ENCODE data around the gene FTO. TPM values are rescaled to one million over a fixed set of nuclear protein-coding genes. Genes with fewer than 3 reads are reported as not detected.

FTO gene
- total RNA-seq, 1 donor from 2014 or later: 116 TPM

DNA sequence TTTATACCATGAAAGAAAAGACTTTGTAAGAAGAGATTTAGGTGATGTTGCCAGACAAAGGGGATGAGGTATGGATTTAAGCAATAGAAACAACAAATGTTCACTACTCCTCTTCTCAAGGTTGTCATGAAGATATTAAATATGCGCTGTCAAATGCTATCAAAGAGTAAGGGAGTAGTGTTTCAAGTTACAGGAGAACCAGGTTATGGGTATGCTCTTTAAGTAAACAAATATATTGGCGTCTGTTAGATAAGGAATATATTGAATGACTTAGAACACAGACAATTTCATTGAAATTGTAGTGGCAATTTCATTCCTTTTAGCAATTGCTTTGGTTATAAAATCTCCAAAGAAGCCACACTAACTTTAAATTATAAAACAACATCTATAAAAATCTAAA, 229.0 kb downstream of the FTO start:
- no peak for DNase-seq (ENCODE audit: low spot score)

DNA sequence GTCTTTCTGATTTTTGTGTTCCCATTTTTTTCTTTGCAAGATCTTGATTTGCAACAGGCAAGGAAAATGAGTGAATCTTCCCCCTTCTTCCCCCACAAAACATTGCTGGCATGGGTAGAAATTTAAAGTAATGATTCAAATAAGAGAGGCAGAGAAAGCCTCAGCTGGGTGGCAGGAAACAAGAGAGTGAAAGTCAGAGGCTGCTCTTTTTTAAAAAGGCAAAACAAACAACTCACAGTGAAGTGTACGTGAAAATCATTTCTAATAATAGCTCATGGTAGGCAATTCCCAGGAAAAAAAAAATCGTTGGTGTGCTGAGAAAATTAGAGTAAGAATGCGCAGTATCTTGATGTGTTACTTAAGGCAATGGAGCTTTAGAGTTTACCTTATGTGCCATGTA, 229.5 kb downstream of the FTO start:
- DNase-seq (ENCODE audit: low spot score): no peak

DNA sequence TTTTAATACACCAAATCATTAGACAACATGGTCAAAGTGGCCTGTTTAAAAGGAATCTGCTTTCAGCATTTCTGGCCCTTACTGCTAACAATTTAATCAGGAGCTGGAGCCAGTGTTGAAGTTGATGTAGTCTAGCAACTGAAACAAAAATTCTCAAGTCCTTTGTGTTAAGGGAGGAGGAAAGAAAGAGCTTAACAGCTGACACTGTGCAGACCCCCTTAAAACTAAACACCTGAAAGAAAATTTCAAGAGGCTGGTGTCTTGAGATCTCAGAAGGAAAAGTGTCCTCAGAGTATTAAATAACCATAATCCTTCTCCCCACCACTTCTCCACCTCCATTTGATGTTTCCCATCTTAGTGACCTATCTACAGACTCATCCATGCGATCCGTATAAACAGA, 232.1 kb downstream of the FTO start:
- DNase-seq (ENCODE audit: low spot score): no peak

DNA sequence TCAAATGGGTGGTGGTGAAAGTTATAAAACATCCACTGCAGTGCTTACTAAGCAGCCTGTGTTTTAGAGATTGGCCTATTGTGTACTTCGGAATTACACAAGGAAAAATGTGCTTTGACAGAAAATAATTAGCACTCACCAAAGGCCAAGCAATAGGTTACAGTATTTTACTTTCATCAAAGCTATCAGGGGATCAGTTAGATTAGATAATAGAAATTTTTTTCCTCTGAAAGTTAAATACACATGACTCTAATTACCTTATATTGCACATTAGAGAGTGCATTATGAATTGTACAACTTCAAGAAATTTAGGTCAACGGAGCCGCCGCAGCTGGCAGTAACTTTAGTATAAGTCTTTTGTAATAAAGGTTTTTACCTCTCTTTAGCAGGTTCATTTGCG, 232.6 kb downstream of the FTO start:
- no peak for DNase-seq (ENCODE audit: low spot score)

DNA sequence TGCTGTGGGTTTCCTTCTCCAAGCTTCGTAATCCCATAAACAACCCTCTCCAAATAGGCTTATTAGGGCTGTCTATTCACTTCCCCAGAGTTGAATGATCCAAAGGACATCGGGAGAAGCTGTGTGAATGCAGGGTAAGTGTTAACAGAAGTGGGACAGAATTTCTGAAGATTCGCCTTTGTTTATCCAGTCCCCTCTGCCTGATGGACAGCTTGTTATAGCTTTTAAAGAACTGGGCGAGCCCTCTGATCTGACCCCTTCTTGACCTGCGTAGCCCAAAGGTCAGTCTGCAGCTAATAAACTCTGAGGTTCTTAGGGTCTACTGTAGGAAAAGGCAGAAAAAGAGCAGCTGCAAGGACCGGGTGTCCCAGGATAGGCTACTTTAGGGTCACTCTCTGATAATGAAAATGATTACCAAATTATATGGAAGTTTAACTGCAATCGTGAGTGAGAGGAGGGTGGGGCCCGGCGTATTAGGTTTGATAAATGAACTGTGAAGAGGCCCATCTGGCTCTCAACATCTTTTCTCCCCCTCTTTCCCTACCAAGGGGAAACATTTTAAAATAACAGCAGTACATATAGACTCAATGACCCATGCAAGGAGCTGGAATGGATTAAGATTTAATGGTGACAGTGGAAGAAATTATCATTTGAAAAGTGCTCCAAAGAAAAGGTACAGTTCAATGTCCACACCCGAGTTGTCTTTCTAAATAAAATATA, 233.4 kb downstream of the FTO start:
- no peak for DNase-seq (ENCODE audit: low spot score)

DNA sequence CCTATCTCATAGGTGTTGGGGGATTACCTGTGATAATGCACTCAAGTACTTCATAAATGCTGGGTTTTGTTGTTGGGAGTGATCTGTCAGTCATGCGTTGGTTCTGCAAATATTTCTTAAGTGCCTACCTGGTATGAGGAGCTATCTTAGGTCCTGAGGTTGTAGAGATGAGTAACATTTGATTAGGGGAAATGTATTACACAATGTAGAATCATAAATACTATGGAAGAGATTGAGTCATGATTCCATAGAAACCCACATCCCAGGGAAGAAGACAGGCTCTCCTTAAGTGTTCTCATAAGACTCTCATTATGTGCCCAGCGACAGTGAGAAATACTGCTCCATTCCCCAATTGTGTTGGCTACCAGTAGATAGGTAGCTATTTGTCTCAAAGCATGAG, 240.1 kb downstream of the FTO start:
- no peak for DNase-seq (ENCODE audit: low spot score)

DNA sequence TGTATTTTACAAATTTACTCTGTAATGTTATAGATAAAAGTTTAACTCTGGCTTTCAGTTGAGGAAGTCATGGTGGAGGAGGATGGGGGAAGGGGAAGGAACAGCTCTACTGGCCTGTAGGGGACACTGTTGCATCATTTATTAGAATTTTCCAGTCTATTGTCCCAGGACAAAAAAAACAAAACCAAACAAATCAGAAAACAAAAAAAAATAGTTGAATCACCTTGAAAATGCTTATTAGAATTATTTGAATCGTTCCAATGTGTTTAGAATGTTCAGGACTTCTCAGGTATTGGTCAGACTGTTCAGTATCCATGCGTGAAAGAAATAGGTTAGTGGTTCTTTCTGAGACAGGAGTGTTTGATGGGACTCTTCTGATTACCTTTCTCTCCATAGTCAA, 242.0 kb downstream of the FTO start:
- no peak for DNase-seq (ENCODE audit: low spot score)

DNA sequence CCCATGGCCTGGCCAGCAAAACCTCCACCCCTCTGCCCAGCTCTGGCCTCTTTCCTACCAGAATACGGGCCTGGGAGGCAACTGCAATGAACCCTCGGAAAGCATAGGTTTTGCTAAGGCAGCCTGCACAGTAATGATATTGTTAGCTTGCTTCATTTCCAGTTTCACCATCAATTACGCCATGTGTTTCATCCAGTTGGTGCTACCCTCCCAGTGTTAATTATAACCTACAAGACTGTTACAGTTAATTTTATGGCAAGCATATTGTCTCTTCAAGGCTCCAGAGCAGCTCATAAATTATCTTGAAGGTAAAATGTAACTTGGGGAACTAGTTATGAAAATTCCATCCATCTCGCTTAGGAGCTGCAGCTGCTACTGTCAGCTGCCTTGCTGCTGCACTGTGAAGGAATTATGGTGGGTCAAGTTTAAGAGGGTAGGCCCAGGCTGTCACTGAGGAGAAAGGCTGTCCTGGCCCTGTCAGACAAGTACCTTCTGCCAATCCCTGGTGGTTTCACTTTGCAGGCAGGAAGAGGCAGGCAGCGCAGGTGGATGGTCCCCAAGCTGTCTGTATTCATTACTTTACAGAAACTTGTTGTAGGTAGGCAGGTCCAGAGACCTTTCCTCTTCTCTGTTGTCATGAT, 242.9 kb downstream of the FTO start:
- DNase-seq (ENCODE audit: low spot score): no peak

DNA sequence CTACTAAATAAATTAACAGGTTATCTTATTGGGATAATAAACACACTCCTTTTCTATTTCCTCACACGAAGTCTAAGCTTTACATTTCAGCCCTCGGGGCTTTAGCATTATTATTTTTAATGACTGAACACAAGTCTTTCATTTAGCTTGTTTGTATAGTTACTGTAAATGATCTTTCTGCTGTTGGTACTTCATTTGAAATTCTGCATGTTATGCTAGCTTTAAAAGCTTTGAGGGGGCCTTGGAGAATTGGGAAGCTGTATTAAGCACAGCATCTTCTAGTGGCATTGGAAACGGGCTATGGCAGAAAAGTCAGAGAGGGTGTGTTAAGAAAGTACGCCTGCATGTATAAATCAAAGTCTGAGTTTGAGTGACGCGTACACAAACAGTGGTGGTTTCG, 243.7 kb downstream of the FTO start:
- no peak for DNase-seq (ENCODE audit: low spot score)

DNA sequence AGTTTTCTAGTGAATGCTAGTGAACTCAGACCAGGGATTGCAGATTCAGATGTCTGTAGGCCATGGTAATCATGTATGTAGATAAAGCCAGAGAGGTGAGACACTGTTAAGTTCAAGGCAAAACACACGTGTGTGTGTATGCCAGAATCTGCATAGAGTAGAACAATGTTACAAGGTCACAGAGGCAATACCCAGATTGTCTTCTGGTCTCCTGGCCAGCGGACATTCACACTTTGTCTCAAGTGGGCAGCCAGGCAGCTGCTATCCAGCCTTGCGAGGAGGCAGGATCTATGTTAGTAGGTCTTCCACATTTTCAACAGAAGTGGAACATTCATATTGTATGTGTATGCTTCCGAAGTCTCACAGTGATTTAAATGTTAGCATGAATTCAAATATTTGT, 244.4 kb downstream of the FTO start:
- DNase-seq (ENCODE audit: low spot score): no peak

DNA sequence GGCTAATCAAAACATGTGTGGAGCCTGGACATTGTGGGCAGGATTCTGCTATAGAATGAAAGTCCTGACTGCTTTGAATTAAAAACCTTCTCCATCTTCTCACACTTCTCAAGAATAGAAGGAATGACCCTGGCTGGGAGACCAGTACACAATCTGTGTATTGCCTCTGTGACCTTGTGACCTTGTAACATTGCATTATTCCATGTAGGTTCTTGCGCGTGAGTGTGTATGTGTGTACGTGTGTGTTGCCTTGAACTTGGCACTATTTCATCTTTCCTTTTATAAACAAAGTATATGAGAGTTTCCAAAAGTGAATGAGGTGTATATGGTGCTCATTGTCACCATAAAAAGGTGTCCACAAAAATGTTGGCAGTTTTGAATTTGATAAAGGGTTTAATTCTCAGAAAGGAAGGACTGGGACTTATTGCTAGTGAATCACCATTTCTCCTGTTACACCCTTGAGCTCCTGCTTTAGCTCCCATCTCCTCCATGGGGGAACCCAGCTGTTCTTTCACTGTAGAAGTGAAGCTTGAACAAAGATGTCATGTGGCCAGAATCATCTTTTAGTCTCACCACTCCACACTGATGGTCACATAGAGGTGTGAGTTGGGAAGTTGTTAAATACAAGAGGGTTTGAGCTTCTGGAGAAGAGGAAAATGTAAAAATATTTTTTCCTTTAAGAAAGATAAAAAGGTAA, 244.9 kb downstream of the FTO start:
- DNase-seq (ENCODE audit: low spot score): no peak

DNA sequence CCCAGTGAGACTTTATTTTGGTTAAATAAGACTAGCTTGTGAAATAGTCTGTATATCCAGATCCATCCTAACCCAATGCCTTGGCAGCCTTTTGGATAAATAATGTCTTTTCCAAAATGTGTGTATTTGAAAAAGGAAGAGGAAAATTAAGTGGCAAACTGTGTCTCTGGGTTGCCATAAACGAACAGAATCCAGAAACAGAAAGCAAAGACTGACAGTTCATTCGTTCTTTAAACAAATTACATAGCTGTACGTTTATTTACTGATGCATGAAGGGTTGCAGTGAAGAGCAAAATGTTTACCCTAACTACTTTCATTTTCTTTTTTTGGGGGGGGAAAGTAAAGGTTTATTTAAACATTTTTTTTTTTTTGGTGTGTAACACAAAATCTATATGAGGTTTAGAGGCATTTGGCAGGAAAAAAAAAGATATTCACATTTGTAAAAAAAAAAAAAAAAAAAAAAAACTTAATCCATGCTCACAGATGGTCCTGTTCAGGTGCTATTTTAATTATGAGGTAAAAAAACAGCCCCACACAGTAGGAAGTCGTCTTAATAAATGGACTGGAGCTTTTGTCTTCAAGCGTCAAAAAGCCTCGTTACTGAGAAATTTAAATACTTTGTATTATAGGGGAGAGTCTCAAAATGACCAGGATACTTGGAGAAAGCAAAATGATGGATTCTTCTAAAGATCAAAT, 245.9 kb downstream of the FTO start:
- DNase-seq (ENCODE audit: low spot score): no peak

DNA sequence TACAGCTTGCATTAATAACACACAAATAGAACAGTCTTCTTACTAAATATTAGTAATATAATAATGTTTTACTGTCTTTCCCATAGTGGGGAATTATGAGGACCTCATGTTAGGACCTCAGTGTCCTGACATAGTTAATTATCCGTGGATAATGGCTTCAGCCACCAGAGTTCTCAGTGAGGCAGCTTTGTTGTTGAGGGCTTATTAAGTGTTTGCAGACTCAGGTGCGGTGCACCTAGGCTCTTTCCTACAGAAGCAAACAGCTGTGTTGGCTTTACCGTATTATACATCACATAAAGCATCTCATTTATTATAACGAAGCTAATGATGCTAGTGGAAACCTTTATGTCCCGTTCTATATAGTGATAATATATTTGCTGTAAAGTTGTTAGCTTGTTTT, 246.7 kb downstream of the FTO start:
- no peak for DNase-seq (ENCODE audit: low spot score)

DNA sequence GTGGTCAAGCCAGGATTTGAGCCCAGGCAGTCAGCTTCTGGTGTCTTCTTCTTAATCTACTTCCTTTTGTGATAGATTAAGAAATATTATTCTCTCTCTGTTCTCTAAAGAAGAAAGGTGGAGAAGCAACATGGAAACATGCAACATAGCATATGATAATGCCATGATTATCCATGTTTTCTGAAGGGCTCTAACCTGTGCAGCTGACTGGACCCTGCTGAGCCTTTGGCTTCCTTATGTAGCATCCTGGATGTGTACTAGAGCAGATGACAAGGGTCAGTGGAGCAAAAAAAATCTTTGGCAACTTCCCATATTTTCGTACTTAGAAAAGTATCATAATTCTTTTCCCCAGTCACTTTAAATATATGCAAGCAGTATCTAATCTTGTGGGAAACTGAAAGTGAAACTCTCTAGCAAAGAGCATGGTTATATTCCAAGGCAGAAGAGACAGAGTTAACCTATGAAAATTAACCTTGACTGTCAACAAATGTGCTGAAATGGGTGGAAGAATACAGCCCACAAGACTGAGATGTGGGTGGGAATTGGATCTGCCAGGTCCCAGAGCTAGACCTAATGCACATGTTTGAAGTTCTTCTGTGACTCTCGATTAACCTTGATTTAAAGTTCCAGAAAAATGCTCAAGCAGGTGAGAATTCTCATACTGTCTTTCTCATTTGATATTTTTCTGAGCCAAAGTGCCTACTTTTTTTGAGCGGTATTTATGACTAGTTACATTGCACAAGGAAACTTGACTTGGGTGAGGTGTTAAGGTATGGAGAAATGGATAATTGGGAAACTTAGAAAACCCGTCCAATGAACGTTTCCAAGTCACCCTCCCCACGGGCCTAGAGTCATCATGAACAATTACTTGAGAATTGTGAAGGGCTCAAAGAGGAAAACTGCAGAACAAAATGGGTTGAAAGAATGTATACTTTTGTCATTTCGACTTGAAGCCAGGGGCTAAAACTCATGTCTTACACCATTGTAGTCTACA, 248.6 kb downstream of the FTO start:
- DNase-seq (ENCODE audit: low spot score): no peak

DNA sequence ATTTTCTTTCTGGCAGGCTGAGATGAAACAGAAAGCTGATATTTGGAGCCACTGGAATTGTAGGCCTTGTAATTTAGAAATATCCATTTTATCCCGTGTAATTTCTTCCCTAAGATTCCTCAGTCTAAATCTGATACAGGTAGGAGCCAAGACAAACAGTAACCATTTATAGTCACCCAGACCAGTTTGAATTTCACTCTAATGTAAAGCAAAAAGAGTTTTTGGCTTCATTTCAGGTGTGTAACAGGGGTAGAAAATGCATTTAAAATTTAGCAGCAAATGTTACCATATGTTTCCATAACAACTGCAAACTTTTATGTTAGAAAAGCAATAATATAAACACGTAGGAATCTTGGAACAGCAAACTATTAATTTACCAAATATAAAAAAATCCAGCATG, 249.4 kb downstream of the FTO start:
- no peak for DNase-seq (ENCODE audit: low spot score)

DNA sequence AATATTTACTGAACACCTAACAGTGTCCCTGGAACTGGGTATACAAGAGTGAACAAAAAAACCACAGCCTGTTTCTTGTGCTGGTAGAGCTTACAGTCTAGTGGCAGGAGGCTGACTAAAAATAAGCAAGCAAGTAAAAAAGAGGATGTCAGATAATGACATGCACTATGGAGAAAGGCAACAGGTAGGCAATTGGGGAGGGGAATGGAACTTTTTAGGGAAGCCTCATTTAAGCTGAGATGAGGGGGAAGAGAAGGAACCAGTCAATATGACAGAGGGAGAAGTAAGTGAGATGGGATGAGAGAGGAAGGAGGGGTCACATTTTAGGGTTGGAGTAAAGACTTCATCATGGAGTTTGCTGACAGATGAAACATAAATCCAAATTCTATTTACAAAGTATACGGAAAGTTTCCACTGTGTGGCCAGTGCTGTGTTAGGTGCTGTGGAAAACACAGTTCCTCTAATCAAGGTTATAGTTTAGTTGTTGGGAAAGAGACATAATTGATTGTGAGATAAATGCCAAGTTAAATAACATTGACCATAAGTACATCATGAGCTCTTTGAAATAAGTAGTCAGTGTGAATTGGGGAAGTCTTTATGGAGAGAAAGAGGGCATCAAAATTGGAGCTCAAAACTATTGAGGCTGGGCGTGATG, 251.4 kb downstream of the FTO start:
- DNase-seq (ENCODE audit: low spot score): no peak

DNA sequence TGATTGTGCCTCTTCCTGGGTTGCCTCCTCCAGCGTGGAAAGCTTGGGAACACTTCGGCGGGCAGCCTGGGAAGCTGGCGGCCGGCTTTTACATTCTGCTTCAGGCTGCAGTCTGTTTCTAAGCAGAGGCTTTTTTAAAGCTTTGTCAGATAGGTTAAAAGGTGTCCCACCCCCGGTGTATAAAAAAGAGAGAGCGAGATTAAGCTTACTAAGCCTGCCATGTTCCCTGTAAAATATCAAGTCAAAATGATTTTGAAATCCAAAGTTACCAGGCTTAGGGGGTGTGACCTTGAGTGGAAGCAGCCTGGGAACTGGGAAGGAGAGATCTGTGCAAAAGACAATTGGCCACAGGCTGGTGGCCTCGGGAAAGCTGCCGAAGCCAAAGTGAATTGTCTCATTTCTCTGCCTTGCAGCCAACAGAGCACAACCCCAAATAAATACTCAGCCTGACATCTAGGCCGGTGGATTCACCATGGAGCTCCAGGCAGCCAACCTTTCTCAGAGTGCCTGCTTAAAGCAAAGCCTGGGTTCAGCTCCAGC, 254.5 kb downstream of the FTO start:
- DNase-seq (ENCODE audit: low spot score): no peak

DNA sequence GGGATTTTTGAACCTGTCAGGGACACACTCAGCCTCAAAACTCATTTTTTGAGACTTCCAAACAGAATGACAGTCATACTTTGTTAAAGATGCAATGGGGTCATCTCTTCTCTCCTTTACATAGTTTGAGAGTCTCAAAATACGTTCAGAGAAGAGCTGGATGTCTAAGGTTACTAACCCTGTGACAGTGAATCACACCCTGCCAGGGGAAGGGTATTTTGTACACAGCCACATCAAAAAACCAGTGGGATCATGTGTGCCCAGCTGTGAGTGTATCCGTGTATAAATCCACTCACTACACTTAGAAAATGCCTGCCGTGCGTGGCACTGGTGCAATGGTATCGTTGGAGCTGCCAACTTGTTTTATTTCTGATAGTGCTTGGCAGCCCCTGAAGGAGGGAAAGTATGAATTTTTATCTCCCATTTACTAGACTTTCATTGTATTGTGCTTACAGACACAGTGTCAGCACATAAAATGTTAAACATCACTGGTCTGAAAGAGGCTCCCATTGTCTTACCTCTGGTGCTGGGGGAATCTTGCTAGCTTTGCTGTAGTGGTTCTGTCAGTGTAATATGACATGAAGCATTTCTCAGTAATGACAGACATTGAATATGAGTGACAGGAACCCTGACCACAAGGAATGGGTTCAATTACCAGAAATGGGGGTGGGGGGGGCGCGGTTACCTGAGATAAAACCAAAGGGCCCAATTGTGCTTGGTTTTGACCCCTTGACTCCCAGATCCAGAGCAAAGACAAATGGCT, 256.3 kb downstream of the FTO start:
- DNase-seq (ENCODE audit: low spot score): no peak

DNA sequence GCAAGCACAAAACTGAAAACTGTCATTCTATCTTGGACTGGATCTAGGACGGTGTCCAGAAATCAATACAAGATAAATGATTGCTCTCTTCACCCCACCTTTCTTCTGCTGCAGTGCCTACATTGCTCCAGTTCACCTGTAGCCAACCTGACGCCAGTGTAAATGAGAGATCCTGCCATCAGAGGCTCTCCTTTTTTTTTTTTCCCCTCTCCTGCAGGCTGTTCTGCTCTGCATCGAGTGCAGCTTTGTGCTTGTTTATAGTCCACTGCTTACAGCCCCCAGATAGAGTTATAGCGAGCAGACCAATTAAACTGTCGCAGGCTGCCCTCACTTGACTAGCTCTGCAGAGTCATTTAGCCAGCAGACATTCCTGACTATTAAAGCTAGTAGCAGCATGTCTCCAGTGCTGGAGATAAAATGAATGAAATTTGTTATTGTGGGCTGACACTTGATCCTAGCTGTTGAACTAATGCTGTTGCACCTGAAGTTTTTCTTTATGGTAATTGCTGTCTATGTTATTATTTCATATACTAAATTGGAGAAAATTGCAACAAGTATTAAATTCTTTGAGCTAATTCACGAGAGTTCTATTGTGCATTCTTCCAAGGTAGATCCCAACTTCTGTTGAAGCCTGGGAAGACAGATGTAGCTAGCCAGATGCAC, 257.1 kb downstream of the FTO start:
- no peak for DNase-seq (ENCODE audit: low spot score)
